SHP77 treated with DMSO at 0.1 percent for 48 hours (cell line): Measurements from ENCODE around the gene CD27.

Experiments
- DNase-seq: peaks from one replicate; lab custom pipeline; 2025; lab: John Stamatoyannopoulos, UW

Gene CD27

GRCh38 chr12:6434205-6435140, 10.3 kb upstream of the CD27 start:
- DNase-seq = no peak

DNA sequence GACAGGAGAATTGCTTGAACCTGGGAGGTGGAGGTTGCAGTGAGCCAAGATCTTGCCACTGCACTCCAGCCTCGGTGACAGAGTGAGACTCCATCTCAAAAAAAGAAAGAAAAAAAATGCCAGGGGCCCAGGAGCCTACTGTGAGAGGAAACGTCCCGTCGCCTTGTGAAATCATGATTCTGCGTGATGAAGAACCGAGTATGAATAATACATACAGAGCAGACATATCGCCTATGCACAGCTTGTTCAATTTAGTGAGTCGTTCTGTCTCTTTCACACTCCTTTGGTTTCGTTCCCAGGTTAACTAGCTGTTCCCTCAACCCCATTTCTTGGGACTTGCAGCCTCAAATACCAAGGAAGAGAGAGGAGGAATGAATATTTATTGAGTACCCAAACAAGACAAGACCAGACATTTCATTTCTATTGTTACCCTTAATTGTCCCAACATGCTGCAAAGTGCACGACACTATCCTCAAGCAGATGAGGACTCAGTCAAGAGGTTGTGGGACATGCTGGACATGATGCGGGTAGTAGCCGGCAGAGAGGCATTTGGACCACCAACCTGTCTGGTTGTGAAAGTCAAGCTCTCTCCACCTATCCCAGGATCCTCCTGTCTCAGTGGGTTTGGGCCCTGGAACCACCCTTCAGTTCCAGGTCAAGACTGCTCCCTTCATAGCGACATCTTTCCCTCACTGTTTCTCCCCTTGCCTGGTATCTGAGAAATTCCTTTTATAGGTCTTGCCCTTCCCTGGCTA, 8.6 kb upstream of the CD27 start:
- no peak for DNase-seq

GRCh38 chr12:6437586-6437985, 7.2 kb upstream of the CD27 start:
- no peak for DNase-seq

GRCh38 chr12:6438345-6438744, 6.4 kb upstream of the CD27 start:
- no peak for DNase-seq

GRCh38 chr12:6440391-6440790, 4.4 kb upstream of the CD27 start:
- no peak for DNase-seq

DNA sequence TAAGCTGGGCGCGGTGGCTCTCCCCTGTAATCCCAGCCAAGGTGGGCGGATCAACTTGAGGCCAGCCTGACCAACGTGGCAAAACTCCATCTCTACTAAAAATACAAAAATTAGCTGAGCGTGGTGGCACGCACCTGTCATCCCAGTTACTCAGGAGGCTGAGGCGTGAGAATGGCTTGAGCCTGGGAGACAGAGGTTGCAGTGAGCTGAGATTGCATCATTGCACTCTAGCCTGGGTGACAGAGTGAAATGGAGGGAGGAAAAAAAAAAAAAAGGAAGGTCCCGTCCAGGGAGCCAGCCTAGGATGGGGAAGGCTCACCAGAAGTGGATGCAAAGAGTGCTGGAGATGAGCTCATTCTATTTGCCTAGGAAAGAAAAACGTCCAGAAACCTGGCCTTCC, 1.9 kb upstream of the CD27 start:
- no peak for DNase-seq

DNA sequence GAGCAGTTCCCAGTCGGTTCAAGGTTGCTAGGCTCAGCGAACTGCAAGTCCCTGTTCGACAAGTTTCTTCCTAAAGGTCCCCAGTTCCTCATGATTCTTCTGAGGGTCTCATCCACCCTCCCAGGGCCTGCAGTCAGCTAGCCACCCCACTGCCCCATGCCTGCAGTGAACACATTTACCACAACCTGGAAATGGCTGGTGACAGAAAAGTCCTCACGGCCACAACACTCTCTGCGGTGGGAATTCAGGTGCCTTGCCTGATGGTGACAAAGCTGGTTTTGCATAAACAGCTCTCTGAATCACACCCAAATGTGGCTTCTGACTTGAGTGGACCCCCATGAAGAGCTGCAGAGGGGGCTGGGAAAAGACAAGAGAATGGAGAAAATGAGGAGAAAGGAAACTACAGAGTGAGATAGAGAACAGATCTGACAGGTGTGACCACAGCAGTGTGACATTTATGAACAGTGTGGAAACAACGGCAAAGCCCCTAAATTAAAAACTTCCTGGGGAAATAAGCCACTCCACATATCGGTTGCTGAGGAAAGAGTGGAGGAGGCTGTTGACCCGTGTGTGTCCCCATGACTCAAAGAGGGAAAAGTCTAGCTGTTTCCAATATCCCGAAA, 1.3 kb upstream of the CD27 start:
- DNase-seq = no peak

- no peak for DNase-seq
These were observed 724 bp upstream of the CD27 start for GRCh38 chr12:6444031-6444430.

DNA sequence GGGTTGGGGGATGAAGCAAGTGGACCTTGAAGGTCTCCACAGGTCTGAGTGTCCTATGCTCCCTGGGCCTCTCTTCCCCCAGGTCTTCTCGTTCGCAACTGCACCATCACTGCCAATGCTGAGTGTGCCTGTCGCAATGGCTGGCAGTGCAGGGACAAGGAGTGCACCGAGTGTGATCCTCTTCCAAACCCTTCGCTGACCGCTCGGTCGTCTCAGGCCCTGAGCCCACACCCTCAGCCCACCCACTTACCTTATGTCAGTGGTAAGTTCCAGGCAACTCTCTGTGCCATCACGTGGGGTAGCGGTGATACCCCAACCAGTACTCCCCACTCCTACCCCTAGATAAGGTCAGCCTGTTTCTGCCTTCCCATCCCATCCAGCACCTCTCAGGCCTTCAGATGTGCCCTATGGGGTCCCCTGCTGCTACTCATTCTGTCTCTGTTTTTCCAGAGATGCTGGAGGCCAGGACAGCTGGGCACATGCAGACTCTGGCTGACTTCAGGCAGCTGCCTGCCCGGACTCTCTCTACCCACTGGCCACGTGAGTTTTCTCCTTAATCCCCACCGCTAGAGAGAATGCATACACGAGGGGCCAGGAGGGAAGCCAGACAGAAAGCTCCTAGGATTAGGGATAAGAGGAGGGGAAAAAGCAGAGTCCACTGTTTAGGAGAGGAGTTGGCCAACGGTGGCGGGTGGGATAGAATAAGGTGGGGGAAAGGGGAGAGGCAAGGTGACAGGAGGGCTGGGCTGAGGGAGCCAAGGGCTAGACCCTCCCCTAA, 5.5 kb downstream of the CD27 start:
- no peak for DNase-seq

DNA sequence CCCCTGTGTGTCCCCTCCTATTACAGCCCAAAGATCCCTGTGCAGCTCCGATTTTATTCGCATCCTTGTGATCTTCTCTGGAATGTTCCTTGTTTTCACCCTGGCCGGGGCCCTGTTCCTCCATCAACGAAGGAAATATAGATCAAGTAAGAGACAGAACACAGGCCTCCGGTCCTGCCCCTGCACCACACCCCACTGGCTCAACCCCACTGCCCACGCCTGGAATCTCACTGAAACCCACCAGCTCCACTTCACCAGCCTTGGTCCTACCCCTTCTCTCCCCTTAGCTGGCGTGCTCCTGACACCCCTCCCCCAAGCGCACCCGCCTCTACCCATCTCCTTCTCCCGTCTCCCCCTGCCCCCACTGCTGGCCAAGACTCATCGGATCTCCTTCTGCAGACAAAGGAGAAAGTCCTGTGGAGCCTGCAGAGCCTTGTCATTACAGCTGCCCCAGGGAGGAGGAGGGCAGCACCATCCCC, 6.2 kb downstream of the CD27 start:
- DNase-seq = no peak

DNA sequence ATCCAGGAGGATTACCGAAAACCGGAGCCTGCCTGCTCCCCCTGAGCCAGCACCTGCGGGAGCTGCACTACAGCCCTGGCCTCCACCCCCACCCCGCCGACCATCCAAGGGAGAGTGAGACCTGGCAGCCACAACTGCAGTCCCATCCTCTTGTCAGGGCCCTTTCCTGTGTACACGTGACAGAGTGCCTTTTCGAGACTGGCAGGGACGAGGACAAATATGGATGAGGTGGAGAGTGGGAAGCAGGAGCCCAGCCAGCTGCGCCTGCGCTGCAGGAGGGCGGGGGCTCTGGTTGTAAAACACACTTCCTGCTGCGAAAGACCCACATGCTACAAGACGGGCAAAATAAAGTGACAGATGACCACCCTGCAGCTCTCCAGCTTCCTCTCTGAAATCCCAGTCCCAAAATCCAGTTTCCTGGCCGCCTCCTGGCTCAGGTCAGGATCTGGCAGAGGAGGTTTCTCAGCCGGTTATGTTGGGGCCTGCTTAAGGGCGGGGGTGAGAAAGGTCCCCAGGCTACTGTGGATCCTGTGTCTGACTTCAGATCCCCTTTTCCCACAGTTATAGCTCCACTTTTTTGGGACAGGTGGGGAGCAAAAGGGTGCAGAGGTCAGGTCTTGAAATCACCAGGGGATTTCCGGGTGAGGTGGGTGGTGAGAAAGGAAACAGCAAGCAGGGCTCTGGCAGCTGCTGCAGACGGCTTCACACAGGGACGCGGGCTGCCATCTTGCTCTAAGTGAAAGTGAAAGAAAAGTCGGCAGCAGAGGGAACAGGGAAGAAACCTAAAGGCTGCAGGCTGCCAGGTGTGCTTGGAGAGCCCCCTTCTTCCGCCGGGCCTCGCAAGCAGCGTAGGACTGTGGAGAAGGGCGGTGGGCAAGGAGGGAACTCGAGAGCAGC, 6.8 kb downstream of the CD27 start, which contains the start of gene TAPBPL:
Gene TAPBPL (plus strand): TSS at position 695 of the 897 bp plus-strand sequence. CDS start 207 bp downstream, outside the sequence.
- DNase-seq = peak; percentile 67

DNA sequence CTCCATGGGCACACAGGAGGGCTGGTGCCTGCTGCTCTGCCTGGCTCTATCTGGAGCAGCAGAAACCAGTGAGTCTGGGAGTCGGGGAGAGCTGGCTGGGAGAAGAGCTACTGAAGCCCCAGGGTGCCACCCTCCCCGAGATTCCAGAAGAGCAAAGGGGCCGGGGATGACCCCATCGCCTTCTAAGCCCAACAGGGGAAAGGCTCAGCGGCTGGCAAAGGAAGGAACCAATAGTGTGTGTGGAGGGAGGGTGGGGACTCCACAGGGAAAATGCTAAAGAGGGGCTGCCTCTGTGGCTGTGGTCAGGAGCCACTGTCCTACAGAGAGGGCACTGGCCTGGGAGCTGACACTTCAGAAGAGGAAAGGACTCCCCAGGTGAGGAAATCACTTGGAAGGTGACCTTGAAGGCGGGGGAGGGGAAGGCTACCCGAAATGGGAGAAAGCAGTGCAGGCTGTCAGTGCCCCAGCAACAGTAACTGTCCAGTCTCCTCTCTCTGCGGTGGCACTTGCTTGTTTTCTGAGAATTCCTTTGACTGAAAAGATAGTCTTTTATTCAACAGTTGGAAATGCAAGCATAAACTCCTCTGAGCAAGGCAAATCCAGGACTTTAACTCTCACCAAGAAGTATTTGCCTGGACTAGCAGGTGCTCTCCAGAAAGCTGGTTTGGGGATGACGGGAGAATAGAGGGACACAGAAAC, 7.6 kb downstream of the CD27 start:
- DNase-seq = no peak

DNA sequence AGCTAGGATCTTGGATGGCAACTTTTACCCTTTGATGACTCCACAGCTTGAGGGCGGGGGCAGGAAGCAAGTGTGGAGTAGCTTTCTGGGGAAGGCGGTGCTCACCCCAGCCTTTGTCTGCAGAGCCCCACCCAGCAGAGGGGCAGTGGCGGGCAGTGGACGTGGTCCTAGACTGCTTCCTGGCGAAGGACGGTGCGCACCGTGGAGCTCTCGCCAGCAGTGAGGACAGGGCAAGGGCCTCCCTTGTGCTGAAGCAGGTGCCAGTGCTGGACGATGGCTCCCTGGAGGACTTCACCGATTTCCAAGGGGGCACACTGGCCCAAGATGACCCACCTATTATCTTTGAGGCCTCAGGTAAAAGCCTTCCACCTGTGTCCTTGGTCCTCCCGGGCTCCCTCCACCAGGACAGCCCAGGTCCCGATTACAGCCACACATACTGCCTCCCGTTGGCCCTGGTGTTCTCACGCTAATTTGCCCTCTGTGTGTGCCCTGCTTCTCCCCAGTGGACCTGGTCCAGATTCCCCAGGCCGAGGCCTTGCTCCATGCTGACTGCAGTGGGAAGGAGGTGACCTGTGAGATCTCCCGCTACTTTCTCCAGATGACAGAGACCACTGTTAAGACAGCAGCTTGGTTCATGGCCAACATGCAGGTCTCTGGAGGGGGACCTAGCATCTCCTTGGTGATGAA, 8.3 kb downstream of the CD27 start:
- DNase-seq = no peak

GRCh38 chr12:6457220-6457945, 12.6 kb downstream of the CD27 start:
- DNase-seq = no peak

DNA sequence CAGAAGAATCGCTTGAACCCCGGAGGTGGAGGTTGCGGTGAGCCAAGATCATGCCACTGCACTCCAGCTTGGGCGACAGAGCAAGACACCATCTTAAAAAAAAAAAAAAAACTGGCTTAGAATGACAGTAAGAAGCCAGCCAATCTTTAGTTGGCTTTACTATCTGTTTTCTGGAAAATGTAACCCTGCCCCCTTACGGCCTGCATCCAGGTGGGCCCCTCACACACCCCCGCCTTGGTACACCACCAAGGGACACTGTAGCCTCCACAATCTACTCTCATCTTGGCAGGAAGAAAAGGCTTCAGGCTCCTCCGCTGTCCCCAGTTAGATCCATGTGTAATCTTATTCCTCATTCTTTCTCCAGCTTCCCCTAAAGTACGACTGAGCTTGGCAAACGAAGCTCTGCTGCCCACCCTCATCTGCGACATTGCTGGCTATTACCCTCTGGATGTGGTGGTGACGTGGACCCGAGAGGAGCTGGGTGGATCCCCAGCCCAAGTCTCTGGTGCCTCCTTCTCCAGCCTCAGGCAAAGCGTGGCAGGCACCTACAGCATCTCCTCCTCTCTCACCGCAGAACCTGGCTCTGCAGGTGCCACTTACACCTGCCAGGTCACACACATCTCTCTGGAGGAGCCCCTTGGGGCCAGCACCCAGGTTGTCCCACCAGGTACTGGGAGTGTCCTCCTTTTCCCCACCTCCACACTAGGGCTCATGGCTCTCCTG, 13.7 kb downstream of the CD27 start:
- no peak for DNase-seq

GRCh38 chr12:6459004-6459337, 14.2 kb downstream of the CD27 start:
- no peak for DNase-seq

DNA sequence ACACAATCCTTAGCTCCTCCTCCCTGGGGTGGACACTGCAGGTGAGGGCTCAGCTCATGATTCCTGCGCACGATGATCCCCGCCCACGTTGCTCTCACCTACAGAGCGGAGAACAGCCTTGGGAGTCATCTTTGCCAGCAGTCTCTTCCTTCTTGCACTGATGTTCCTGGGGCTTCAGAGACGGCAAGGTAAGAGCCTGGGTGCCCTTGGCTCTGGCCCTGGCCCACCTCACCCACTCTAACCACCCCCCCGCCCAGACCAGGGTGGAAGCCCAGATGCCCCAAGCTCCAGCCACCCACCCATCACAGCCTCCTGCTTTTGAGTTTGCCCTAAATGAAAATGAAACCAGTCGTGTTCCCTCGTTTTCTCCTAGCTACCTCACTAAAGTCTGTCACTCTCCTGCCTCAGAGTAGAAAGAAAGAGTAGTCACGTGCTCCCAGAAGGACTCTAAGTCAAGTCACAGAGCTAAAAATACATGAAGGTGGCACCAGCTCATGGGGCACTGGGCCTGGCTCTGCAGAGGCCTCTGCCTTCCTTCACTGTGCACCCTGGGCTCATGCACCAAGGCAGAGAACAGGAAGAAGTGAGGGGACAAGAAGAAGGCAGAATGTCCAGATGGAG, 16.1 kb downstream of the CD27 start:
- DNase-seq = no peak
